ENCODE results near the gene OTOGL. TPM values are rescaled to one million over a fixed set of nuclear protein-coding genes. Genes with fewer than 3 reads are reported as not detected.

The OTOGL gene
- total and polyA plus RNA-seq, 12 donors, result 0.04 to 0.52 (median 0.13) TPM; not detected in 1

GRCh38 chr12:80175307-80175930 is 76.1 kb downstream of the OTOGL start:
- H3K9me3 ChIP-seq (replicated peaks in 1 of 3), result no peaks in the 10 kb centered on the region

GRCh38 chr12:80176706-80177105 is 77.4 kb downstream of the OTOGL start:
- Histone ChIP-seq H3K27me3 (no peaks in the 10 kb centered on the region), H3K9me3 (replicated peaks in 1 of 3) (no peaks in the 10 kb centered on the region), H3K4me3 (no peak overlapping the region), H3K4me1 (replicated peaks in 1 of 2) (no peaks in the 10 kb centered on the region), H3K36me3 (replicated peaks in 1 of 2) (no peaks in the 10 kb centered on the region), H3K27ac (no peak overlapping the region)
- 68 to 86% (median 74%) methylated on average over 2 of the region's 2 CpGs for WGBS, 4 donors
- intact Hi-C loops (cut with DNase I), result no loop called here
- DNase-seq, result no peak
- TF ChIP-seq POLR2A (IDR thresholded peaks at IDR 0.05) (no peak), CTCF (IDR thresholded peaks at IDR 0.05) (no peak)

More at GRCh38 chr12:80175307-80175930, 76.1 kb downstream of the OTOGL start:
- no peaks in the 10 kb centered on the region for H3K36me3 ChIP-seq (replicated peaks in 1 of 2)
- intact Hi-C loops (cut with DNase I), result no loop called here
- no peaks in the 10 kb centered on the region for H3K4me1 ChIP-seq (replicated peaks in 1 of 2)
- H3K4me3 ChIP-seq, result no peak overlapping the region
- 67 to 85% (median 78%) methylated on average over 2 of the region's 2 CpGs for WGBS, 4 donors
- TF ChIP-seq POLR2A (IDR thresholded peaks at IDR 0.05) (no peak), CTCF (IDR thresholded peaks at IDR 0.05) (no peak)
- no peak for DNase-seq
- H3K27me3 ChIP-seq, result no peaks in the 10 kb centered on the region
- no peak overlapping the region for H3K27ac ChIP-seq

GRCh38 chr12:80178846-80179245 is 79.5 kb downstream of the OTOGL start:
- WGBS, 4 donors, result 57 to 66% (median 62%) methylated on average over 3 of the region's 3 CpGs
- H3K4me3 ChIP-seq, result no peak overlapping the region

GRCh38 chr12:80183939-80184338 is 84.6 kb downstream of the OTOGL start:
- no peak overlapping the region for H3K27ac ChIP-seq
- no peak for TF ChIP-seq POLR2A (IDR thresholded peaks at IDR 0.05)
- TF ChIP-seq CTCF (IDR thresholded peaks at IDR 0.05), result no peak
- no peaks in the 10 kb centered on the region for H3K36me3 ChIP-seq (replicated peaks in 1 of 2)
- WGBS, 4 donors, result 61 to 78% (median 70%) methylated on average over 2 of the region's 2 CpGs
- H3K9me3 ChIP-seq (replicated peaks in 1 of 3), result no peaks in the 10 kb centered on the region
- no peak for DNase-seq
- H3K4me1 ChIP-seq (replicated peaks in 1 of 2), result peaks cover 0 to 10% of the 10 kb centered on the region in 2 donors
- H3K4me3 ChIP-seq, result no peak overlapping the region
- no peaks in the 10 kb centered on the region for H3K27me3 ChIP-seq
- intact Hi-C loops (cut with DNase I), result loop anchor here in 1 of 2 donors (10.0 kb wide), 1 partner anchor 629 kb away; no protein-coding TSS in a partner anchor

More at GRCh38 chr12:80178846-80179245, 79.5 kb downstream of the OTOGL start:
- no peaks in the 10 kb centered on the region for H3K36me3 ChIP-seq (replicated peaks in 1 of 2)
- H3K9me3 ChIP-seq (replicated peaks in 1 of 3), result no peaks in the 10 kb centered on the region
- no peak overlapping the region for H3K27ac ChIP-seq
- intact Hi-C loops (cut with DNase I), result no loop called here
- no peak for TF ChIP-seq POLR2A (IDR thresholded peaks at IDR 0.05)
- no peak for TF ChIP-seq CTCF (IDR thresholded peaks at IDR 0.05)
- H3K4me1 ChIP-seq (replicated peaks in 1 of 2), result no peaks in the 10 kb centered on the region
- H3K27me3 ChIP-seq, result no peaks in the 10 kb centered on the region
- no peak for DNase-seq

All from adrenal gland (tissue), 12 donors.